ENCODE measurements around the gene LYSMD1.

LYSMD1 gene

DNA sequence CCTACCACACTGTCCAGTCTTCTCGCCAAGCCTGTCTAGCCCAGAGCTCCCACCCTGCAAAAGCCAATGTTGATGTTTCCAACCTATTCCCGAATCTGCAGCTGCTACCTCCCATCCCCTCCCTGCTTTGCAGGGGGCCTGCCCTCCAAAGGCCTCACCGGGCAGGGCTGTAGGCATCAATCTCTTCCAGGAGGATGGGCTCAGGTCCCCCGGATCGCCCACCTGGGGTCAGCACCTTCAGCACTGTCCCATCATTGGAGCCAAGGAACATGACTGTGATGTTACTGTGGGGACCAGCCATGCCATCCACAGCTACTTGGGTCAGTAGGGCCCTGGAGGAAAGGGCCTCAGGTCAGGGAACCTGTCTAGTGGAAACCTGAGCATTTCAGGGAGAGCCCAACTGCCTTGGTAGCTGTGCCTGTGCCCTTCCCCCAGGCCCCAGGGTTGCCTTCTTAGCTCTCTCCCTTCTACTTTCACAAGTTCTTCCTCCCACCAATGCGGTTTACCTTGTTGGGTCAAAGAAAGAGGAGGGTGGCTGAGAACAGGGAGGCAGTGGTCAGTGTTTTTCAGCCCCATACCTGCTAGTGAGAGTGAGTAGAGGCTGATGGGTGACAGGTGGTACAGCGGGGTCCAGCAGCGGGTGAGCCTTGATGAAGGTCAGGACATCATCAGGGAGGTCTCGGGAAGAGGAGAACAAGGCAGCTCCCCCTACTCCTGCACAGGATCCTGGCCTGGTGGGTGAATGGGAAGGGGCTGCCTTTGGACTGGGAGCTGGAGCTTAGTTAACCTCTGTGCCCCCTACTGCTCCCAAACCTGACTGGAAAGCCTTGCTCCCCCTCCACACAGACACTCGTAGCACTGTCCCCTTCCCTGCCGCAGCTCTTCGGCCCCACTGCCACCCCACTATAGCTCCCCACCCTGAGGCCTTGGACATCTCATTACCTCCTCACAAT lies 30.0 kb downstream of the LYSMD1 start:
- no peak for DNase-seq

DNA sequence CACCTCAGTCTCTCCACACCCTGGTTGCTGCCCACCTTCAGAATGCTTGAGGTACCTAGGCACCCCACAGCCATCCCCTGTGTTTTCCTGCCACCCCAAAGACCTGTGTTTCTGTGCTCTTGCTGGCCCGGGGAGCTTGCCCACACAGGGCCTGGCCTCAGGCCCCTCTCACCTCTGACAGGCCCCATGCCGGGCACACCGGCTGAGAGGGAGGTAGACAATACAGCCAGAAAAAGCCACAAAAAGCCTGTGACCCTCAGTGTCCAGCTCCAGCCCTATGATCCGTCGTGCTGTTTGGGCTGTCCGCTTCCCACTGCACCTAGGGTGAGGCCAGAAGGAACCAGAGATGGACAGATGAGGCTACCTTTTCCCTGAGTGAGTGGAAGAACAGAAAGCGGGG lies 30.7 kb downstream of the LYSMD1 start:
- no peak for DNase-seq

DNA sequence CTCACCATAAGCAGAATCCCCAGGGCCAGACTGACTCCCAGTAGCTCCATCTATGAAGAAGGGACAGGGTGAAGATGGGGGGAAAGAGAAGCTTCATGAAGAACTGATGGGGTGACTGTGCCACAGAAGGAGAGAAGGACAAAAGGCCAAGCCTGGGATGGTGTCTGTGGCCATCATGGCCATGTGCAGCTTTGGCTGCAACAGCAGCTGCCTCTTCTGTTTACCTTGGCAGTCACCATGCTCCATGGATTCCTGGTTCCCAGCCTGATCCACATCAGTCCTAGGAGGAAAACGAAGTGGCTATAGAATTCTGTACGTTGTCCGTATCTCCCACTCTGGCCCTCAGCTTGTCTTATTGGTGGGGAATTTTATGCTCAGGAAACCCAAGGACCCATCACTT lies 31.3 kb downstream of the LYSMD1 start:
- DNase-seq: no peak

DNA sequence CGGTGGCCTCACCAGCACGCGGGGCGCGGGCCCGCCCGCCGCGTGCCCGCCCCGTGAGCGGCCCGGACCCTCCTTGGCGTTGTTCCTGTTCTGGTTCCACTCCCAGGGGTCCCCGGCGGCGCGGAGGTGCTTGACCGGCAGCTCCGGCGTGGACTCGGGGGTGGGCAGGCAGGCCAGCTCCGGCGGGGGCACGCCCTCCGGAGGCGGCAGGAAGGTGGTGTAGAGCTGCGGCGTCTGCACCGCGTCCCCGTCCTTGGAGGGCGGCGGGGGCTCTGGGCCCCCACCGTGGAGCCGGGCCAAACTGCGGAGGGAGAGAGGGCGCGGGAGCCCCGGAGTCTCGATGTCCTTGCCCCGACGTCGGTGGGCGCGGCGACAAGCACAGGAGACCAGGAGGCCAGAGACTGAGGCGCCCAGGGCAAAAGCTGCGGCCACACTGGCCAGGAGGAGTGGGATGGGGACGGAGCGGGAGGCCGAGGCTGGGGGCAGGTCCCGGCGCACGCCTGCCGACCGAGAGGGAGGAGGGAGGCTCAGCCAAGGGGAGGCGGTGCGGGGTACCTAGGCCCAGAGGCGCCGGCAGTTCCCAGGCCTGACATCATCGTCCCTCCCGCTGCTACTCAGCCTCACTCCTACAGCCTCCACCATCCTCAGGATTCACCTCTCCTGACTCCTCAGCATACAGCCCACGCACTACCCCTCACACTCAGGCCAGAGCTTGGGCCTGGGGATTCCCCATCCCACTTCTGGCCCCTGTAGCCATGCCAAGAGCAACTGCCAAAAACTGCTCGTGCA lies 32.5 kb downstream of the LYSMD1 start:
- no peak for DNase-seq

DNA sequence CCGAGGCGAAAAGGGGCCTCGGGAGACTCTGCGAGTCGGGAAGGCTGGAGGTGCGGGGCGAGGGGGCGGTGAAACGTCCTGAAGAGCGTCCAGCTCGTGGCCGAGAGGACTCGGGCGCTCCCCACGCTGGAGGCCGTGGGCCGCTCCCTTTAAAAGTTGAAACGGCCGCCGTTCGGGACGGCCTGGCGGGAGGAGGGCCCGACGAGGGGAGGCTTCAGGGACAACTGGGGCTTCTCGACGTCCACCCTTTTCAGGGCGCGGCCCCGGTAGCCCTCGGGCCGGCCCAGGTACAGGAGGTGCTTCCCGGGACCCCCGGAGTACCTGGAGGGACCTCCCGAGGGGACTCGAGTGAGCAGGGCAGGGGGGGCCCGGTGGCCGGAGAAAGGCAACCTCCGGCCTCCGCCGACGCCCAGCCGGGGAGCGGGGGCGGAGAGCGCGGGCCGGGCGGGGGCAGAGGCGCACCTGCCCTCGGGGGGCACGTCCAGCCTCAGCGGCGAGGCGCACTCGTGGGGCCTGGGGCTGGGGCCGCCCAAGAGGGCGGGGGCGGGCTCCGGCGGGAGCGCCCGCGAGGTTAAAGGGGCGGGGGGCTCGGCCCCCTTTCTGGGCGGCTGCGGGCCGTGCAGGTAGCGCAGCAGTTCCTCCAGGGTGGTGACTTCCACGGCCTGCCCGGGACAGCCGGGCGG lies 33.2 kb downstream of the LYSMD1 start:
- no peak for DNase-seq

DNA sequence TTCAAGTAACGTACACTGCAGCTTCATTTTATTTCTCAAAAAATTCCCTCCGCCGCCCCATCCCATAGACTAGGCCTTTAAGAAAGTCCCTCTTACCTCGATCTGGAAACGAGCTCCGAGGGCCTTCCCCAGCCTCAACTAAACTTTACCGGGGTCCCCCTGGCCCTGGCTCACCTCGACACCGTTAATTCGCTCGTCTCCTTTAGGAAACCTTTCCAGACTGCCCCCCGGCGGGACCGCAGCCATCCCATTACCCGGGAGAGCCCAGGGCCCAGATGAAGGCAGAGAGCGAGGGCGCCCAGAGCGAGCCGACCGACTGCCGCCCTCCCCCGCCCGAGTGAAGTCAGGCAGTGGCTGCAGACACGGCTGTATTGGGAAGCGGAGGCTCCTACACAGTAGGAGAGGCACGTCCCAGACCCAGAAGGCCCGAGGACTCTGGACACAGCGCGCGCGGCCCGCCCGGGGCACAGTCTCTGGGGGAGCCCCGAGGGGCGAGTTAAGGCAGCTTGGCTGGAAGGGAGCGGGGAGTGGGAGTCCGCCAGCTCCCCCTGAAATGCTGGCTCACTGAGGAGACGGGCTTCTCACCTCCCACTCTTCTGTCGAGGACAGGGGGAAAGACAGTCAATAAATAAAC lies 33.9 kb downstream of the LYSMD1 start:
- no peak for DNase-seq

DNA sequence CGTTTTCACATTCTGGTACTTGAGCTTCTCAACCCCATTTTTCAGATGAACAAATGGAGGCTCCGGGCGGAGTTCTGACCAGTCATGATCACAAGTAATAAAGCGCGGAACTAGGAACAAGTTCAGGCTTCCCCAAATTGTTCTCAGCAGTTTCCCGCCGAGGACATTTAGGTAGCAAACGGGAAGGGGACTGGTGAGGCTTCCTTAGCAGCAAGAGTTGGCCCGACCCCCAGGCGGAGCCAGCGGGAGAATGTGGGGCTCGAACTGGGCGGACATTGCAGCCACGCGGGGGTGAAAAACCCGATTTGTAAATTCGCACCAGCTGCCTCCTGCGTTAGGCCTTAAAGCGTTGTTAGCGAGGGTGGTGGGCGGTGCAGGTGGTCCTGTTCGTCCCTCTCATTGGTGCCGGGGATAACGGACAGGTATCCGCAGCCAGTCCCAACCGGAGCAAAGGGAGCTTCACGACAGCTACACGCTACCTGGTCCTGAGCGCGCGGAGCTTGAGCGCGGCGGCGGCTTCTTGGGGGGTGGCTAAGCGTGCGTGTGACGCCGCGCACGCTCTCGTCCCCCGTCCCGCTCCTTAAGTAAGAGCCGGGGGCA lies 34.6 kb downstream of the LYSMD1 start:
- peak; percentile 76 for DNase-seq

DNA sequence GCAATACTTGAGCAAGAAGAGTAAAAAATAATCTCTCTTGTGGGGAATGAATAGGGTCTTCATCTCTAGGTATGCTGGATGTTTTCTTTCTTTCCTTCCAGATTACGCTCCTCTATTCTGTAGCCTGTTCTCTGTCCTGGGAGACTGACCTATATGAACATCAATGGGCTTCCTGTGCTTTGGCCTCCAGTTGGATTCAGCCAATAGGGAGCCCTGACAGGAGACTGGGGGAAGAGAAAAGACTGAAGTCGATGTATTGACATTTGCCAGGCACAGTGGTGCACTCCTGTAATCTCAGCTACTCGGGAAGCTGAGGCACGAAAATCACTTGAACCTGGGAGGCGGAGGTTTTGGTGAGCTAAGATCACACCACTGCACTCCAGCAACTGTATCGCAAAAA lies 36.9 kb downstream of the LYSMD1 start:
- no peak for DNase-seq

DNA sequence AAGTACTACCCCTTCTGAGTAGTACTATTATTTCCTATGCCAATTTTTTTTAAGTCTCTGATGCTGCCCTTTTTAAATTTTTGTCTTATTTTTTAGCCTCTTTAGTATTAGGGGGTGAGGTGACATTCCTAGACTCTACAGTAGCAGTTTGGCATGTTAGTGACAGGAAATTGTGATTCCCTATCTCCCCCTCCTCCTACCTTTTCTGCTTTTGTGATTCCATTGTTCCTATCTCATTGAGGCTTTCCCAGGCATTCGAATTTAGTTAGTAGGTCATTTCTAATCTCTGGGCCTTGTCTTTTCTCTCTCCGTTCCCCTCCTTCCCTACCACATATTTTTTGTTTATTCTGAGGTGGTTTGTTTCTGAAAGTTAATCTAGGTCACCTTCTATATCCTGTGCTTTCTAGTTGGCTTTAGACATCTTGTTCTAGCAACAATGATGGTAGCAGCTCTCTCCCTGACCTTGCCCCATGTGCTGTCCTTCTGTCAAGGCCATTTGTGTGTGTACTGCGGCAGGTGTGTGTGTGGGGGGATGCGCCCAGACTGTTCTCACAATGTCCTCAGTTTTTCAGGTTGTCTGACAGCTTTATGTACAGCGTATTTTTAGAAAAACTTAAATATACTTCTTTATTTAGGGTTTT lies 40.8 kb downstream of the LYSMD1 start:
- no peak for DNase-seq

DNA sequence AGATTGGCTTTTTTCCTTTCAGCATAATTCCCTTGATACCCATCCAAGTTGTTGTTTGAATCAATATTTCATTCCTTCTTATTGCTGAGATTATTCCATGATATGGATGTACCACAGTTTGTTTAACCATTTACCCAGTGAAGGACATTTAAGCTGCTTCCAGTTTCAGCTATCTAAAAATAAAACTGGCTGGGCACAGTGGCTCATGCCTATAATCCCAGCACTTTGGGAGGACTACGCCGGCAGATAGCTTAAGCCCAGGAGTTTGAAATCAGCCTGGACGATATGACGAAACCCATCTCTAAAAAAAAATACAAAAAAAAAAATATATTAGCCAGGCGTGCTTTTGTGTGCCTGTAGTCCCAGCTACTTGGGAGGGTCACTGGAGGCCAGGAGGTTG lies 51.8 kb downstream of the LYSMD1 start:
- DNase-seq: no peak
